Ovary (tissue), 3 donors: ENCODE measurements around the gene RNLS.

Experiments used
- POLR2A ChIP-seq: fragments of 450-650 bp; IDR thresholded peaks from one replicate; pipeline ENCODE4 v1.6.1; 2017; ENCODE audit warnings: antibody characterized with exemption, mild to moderate bottlenecking, moderate library complexity
- TF ChIP-seq, protein P1 (sequence below), 3 donors: fragments of 450-650 bp in 2 of 3; fragments of 200-600 bp in 1 of 3; IDR thresholded peaks; one replicate each; pipeline versions ENCODE4 v1.5.1 to v1.8.0; 2016 to 2022; ENCODE audit warnings: antibody characterized with exemption in 3 of 3, mild to moderate bottlenecking in 1 of 3
- donor health status: DM: no; HTN: no; CAD: no.

DNA sequence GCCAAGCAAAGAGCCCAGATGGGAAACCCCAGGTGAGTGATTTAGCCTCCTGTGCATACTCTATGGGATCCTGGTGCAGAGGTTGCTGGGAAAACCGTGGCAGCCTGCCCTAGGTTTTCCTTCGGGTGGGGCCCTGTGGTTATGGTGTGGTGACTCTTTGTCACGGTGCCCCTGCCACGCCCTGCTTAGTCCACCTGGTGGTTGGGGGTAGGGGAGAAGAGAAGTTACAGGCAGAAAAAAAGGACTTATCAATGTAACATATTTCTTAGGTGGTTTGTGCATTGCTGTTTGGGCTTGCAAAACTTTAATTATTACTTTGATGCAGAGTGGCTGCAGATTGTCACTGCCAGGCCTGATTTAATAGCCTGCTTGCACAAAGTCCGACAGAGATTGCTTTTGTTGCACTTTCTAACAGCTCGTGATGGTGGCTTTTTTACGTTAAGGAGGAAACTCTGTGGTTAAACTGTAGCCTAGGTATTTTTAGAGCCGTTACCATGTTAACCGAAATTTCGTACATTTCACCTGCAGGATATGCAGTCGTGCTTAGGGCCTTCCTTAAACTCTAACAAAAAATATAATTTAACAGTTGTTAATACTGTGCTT is 197.4 kb downstream of the RNLS start:
- TF ChIP-seq POLR2A, result no peak
- TF ChIP-seq, protein P1, sequence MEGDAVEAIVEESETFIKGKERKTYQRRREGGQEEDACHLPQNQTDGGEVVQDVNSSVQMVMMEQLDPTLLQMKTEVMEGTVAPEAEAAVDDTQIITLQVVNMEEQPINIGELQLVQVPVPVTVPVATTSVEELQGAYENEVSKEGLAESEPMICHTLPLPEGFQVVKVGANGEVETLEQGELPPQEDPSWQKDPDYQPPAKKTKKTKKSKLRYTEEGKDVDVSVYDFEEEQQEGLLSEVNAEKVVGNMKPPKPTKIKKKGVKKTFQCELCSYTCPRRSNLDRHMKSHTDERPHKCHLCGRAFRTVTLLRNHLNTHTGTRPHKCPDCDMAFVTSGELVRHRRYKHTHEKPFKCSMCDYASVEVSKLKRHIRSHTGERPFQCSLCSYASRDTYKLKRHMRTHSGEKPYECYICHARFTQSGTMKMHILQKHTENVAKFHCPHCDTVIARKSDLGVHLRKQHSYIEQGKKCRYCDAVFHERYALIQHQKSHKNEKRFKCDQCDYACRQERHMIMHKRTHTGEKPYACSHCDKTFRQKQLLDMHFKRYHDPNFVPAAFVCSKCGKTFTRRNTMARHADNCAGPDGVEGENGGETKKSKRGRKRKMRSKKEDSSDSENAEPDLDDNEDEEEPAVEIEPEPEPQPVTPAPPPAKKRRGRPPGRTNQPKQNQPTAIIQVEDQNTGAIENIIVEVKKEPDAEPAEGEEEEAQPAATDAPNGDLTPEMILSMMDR (IDR thresholded peaks at IDR 0.05), result no peak
